Measurements from ENCODE around the gene FAM200C.
"Not testable (repeated sequence)": the region's sequence is repeated elsewhere in the genome, so short reads cannot be mapped to it uniquely, and the experiment has no call there.

- TF ChIP-seq CTCF, POLR2A (IDR thresholded peaks at IDR 0.05): not testable (repeated sequence)
Observed at GRCh38 chr5:160436661-160437060, 36.8 kb upstream of the FAM200C start.
